Activated CD4-positive, alpha-beta T cell treated with anti-CD3 and anti-CD28 coated beads for 1 hour (primary cell): Measurements from ENCODE around the gene RAD50.

Source experiments
- DNase-seq: peaks from one replicate; pipeline ENCODE4 v3.0.0-alpha.2; 2020

RAD50 gene

DNA sequence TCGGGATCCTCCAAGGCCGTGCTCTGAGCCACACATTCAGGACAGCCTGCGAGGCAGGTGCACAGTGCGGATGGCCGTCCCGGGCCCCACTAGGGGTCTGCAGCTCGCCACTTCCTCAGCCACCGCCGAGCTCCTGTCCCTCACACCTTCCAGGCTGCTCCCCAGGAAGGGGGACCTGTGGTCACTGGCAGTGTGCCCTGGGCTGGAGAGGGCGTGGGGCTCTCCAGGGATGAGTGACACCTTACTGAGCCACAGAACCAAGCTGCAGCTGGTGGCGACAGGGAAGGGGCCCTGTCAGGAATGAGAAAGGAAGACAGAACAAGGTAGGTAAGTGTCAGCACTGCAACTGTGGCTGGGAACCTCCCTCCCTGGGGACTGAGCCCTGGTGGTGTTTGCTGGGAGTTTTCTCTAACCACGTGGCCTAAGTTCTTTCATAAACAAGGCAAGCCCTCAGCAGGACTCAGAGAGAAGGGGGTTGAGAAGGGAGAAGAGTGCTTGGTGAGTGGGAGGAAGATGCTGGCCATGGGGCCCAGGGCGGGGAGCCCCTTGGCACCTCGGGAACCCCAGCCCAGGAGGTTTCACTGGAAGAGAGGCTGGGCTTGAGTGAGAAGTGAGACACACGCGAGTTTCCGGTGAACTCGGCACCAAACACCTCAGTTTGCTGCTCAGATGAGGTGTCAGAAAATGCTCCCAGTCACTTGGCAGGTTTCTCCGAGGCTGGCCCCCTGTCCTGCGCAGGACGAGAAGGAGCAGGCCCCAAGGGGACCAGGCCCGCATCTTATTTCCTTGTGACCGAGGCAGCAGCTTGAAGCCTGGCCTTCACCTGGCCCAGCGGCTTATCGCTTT lies 106.4 kb downstream of the RAD50 start:
- DNase-seq: no peak

GRCh38 chr5:132663771-132664695 lies 107.3 kb downstream of the RAD50 start:
- no peak for DNase-seq

- DNase-seq: no peak
Observed at GRCh38 chr5:132664696-132665209, 108.0 kb downstream of the RAD50 start.

GRCh38 chr5:132665574-132666080 lies 108.8 kb downstream of the RAD50 start:
- no peak for DNase-seq

- no peak for DNase-seq
Observed at GRCh38 chr5:132666310-132667123, 109.7 kb downstream of the RAD50 start.

GRCh38 chr5:132667309-132667708 lies 110.5 kb downstream of the RAD50 start:
- no peak for DNase-seq

DNA sequence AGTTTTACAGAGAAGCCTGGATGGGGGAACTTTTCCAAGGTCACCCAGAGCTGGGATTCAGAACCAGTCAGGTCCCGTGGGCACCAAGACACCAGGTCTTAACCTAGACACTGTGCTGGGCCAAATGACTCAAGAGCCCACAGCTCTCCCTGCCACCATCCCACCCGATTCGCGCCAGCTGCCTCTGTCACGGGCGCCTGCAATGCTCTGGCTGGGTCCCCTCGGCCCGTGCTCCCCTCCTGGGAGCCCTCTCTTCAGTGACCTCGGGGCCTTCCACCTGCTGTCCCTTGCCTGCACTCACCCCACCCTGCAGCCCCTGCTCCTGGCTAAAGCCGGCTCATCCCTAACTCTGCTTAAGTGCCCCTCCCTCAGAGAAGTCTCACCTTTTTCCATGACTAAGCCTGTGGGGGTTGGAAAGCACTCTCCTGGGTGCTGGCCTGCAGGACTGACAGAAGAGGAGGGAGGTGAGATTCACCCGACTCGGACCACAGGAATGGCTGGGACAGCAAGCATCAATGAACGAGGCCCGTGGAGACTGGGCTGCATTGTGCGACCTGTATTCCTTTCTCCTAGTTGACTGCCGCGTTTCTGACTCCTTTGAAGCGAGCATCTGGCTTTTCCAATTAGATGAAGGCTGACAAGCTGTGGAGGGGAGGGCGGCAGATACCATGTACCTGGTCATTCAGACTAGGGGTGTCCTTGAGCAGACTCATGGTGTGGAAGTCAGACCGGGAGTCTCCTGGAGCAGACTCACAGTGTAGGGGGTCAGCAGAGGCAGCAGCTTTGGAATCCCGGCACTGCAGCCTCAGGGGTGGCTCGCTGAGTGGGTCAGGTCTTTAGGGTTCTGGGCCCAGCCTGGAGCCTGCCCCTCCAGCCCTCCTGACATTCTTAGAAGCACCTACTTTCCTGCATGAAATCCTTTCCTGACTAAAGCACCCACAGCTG lies 111.3 kb downstream of the RAD50 start:
- no peak for DNase-seq

GRCh38 chr5:132668706-132669454 lies 112.1 kb downstream of the RAD50 start:
- DNase-seq: no peak

DNA sequence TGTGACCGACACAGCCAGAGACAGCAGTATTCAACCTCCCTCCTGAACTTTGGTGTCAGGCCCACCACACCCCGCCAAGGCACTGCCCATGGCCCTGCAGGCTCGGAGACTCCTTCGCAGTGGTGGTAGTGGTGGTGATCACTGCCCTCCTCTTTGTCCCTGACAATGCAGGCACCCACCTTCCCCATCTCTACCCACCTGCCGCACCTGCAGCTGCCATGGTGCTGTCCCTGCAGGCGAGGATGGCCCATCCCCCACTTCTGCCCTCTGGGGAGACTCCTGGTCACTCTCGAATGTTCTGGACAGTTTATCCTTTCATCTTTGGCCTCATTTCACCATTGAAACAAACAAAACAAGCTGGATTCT lies 112.7 kb downstream of the RAD50 start:
- DNase-seq: no peak

GRCh38 chr5:132669966-132670882 lies 113.4 kb downstream of the RAD50 start:
- DNase-seq: no peak

DNA sequence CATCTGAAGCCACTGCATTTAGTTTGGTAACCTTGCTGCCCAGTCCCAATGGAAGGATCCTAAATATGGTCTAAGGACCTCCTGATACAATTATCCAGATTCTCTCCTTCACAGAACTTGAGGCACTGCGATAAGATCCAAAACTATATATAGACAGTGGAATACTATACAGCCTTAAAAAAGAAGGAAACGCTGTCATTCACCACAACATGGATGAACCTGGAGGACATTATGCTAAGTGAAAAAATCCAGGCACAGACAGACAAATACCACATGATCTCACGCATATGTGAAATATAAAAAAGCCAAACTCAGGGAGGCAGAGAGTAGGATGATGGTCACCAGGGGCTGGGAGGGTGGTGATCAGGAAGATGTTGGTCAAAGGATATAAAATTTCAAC lies 114.2 kb downstream of the RAD50 start:
- DNase-seq: no peak

DNA sequence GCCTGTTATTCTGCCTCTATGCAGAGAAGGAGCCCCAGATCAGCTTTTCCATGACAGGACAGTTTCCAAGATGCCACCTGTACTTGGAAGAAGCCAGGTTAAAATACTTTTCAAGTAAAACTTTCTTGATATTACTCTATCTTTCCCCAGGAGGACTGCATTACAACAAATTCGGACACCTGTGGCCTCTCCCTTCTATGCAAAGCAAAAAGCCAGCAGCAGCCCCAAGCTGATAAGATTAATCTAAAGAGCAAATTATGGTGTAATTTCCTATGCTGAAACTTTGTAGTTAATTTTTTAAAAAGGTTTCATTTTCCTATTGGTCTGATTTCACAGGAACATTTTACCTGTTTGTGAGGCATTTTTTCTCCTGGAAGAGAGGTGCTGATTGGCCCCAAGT lies 116.7 kb downstream of the RAD50 start:
- DNase-seq: no peak

DNA sequence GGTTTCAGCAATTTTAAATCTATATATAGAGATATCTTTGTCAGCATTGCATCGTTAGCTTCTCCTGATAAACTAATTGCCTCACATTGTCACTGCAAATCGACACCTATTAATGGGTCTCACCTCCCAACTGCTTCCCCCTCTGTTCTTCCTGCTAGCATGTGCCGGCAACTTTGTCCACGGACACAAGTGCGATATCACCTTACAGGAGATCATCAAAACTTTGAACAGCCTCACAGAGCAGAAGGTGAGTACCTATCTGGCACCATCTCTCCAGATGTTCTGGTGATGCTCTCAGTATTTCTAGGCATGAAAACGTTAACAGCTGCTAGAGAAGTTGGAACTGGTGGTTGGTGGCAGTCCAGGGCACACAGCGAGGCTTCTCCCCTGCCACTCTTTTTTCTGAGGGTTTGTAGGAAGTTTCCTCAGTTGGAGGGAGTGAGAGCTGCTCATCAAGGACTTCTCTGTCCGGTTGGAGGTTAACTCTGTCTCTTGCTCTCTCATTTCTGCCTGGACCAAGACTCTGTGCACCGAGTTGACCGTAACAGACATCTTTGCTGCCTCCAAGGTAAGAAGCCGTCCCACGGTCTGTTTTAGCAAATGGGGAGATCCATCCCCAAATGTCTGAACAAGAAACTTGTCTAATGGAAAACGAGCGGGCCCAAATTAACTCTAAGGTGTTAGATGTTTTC lies 117.3 kb downstream of the RAD50 start, which contains the start of gene IL4:
TSS of gene IL4 (plus strand) at position 51 of the 692 bp plus-strand sequence. CDS start at position 113, 62 bp downstream.
- DNase-seq: no peak

GRCh38 chr5:132674671-132675506 lies 118.1 kb downstream of the RAD50 start:
- DNase-seq: no peak

GRCh38 chr5:132675936-132676689 lies 119.3 kb downstream of the RAD50 start:
- no peak for DNase-seq

GRCh38 chr5:132677191-132677590 lies 120.4 kb downstream of the RAD50 start:
- no peak for DNase-seq
